Body of pancreas (tissue), 4 donors: ENCODE results near the gene OR1N2. TPM values are rescaled to one million over a fixed set of nuclear protein-coding genes. Genes with fewer than 3 reads are reported as not detected.

Experiments used
- ATAC-seq: fragments of 150-250 bp; one replicate; pipeline ENCODE4 v1.9.1; 2016
- DNase-seq, 4 donors: peaks; one replicate each; pipeline ENCODE4 v3.0.0-alpha.2; 2019
- H3K27ac ChIP-seq, 4 donors: fragments of 200-600 bp; sonication (generic); 1 replicate in 3 of 4; 2 replicates in 1 of 4; pipeline versions ENCODE4 v1.5.1 to v1.6.1; 2016 to 2019; ENCODE audit warnings: mild to moderate bottlenecking in 1 of 4, mixed read lengths in 1 of 4, moderate library complexity in 1 of 4
- H3K27me3 ChIP-seq, 2 donors: fragments of 200-600 bp; sonication (generic); one replicate each; pipeline ENCODE4 v1.6.0; 2016; ENCODE audit warnings: mild to moderate bottlenecking in 1 of 2
- H3K36me3 ChIP-seq, 2 donors: fragments of 200-600 bp; sonication (generic); replicated peaks in 1 of 2; 2 replicates each; pipeline ENCODE4 v1.5.1; 2016; ENCODE audit warnings: low read depth in 2 of 2; ENCODE audit not compliant: insufficient read depth in 1 of 2
- H3K4me1 ChIP-seq: fragments of 200-600 bp; sonication (generic); one replicate; pipeline ENCODE4 v1.6.0; 2016
- H3K4me3 ChIP-seq, 2 donors: fragments of 200-600 bp; sonication (generic); 1 replicate in 1 of 2; 2 replicates in 1 of 2; pipeline ENCODE4 v1.5.1; 2016 to 2019
- H3K9me3 ChIP-seq, 3 donors: fragments of 200-600 bp; sonication (generic); 1 replicate in 2 of 3; 2 replicates in 1 of 3; pipeline ENCODE4 v1.5.1; 2016
- POLR2A ChIP-seq, 3 donors: fragments of 450-650 bp; IDR thresholded peaks; one replicate each; pipeline ENCODE4 v1.6.1; 2016; ENCODE audit warnings: antibody characterized with exemption in 3 of 3, mild to moderate bottlenecking in 2 of 3
- WGBS, 2 donors: methylation state at CpG; one replicate each; pipeline ENCODE4 v1.1.5; 2017; 5-methylcytosine and 5-hydroxymethylcytosine counted together
- intact Hi-C: fragments of 100-400 bp; cut with DNase I; formaldehyde crosslinking; loops from one replicate; pipeline ENCODE4 v1.15.1; 2023
- total RNA-seq, 2 donors: library from RNA; depleted of rRNA; stranded (reverse); fragments of >200 nt; gene quantifications; one replicate each; pipeline ENCODE4 v1.1.0, GENCODE V29; 2016
- TF ChIP-seq, protein P1 (sequence below), 7 experiments: fragments of 450-650 bp in 4 of 7; fragments of 200-600 bp in 3 of 7; sonication (generic) in 3 of 7; IDR thresholded peaks; one replicate each; pipeline ENCODE4 v1.5.1; 2016 to 2019; ENCODE audit warnings: antibody characterized with exemption in 7 of 7

OR1N2 gene
- total RNA-seq, 2 donors from 2014 or later, result not detected

DNA sequence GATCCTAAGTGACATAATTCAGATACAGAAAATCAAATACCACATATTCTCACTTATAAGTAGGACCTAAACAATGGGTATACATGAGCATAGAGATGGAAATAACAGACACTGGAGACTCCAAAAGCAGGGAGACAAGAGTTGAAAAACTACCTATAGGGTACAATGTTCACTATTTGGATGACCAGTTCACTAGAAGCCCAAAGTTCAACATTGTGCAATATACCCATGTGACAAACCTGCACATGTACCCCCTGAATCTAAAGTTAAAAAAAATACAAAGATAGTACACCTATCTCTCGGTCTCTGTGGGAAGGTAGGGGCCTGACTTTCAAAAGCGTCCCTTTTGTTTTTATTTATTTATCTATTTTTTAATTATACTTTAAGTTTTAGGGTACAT lies 14.2 kb upstream of the OR1N2 start:
- intact Hi-C loops, result no loop called here
- DNase-seq, result no peak

DNA sequence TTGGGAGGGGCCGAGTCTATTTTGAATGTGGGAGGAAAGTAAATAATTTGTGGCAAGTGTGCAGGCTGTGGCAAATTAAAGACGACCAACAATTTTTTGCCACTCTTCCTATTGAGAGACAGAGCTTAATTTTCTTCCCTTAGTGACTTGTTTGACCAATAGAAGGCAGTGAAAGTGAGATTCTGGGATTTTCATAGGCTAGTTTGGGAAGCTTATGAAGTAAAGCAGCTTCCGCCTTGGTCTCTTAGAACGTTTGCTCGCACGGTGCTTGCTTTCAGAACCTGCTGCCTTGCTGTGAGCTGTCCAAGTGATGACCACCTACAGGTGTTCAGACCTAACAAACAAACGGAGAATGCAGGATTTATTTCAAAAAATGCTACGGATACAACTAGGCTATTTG lies 6.7 kb upstream of the OR1N2 start:
- no peak for ATAC-seq
- intact Hi-C loops, result no loop called here
- Histone ChIP-seq H3K4me1 (no peaks in the 10 kb centered on the region), H3K4me3 (no peak overlapping the region), H3K9me3 (no peaks in the 10 kb centered on the region), H3K27ac (no peak overlapping the region), H3K27me3 (no peaks in the 10 kb centered on the region), H3K36me3 (no peaks in the 10 kb centered on the region)
- WGBS, 2 donors, result 50 to 51% methylated on average over 8 of the region's 8 CpGs
- TF ChIP-seq, protein P1, sequence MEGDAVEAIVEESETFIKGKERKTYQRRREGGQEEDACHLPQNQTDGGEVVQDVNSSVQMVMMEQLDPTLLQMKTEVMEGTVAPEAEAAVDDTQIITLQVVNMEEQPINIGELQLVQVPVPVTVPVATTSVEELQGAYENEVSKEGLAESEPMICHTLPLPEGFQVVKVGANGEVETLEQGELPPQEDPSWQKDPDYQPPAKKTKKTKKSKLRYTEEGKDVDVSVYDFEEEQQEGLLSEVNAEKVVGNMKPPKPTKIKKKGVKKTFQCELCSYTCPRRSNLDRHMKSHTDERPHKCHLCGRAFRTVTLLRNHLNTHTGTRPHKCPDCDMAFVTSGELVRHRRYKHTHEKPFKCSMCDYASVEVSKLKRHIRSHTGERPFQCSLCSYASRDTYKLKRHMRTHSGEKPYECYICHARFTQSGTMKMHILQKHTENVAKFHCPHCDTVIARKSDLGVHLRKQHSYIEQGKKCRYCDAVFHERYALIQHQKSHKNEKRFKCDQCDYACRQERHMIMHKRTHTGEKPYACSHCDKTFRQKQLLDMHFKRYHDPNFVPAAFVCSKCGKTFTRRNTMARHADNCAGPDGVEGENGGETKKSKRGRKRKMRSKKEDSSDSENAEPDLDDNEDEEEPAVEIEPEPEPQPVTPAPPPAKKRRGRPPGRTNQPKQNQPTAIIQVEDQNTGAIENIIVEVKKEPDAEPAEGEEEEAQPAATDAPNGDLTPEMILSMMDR (IDR thresholded peaks at IDR 0.05), result no peak
- no peak for TF ChIP-seq POLR2A (IDR thresholded peaks at IDR 0.05)
- no peak for DNase-seq

More for the DNA sequence above, 14.2 kb upstream of the OR1N2 start:
- Histone ChIP-seq H3K27me3 (no peaks in the 10 kb centered on the region), H3K4me1 (no peaks in the 10 kb centered on the region), H3K27ac (no peak overlapping the region), H3K36me3 (no peaks in the 10 kb centered on the region), H3K4me3 (no peak overlapping the region), H3K9me3 (no peaks in the 10 kb centered on the region)
- TF ChIP-seq, protein P1 (IDR thresholded peaks at IDR 0.05), result no peak
- WGBS, 2 donors, result 38 to 44% methylated on average over 2 of the region's 2 CpGs
- no peak for ATAC-seq

DNA sequence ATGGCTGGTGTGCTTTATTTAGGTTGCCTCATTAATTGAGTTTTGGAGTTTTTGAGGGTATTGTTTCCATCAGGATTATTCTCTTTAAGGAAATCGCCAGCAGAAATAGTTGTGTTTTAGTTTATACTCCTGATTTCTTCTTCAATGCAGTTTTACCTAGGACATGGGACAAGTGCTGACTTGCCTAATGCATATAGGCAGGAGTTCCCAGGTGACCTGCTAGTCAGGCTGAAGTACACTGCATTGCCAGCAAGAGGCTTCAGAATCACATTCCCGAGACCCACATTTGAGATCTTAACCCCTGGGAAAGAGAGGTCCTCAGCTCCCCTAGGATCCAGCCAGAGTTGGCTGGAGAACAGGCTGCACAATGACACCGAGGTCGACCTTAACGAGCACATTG lies 1.5 kb upstream of the OR1N2 start:
- no peaks in the 10 kb centered on the region for H3K36me3 ChIP-seq
- H3K27me3 ChIP-seq, result no peaks in the 10 kb centered on the region
- intact Hi-C loops, result no loop called here
- no peaks in the 10 kb centered on the region for H3K4me1 ChIP-seq
- no peak for DNase-seq
- no peak for TF ChIP-seq POLR2A (IDR thresholded peaks at IDR 0.05)
- TF ChIP-seq, protein P1 (IDR thresholded peaks at IDR 0.05), result no peak
- no peaks in the 10 kb centered on the region for H3K9me3 ChIP-seq
- H3K27ac ChIP-seq, result no peak overlapping the region
- 48 to 49% methylated on average over 5 of the region's 5 CpGs for WGBS, 2 donors
- ATAC-seq, result no peak
- H3K4me3 ChIP-seq, result no peak overlapping the region

DNA sequence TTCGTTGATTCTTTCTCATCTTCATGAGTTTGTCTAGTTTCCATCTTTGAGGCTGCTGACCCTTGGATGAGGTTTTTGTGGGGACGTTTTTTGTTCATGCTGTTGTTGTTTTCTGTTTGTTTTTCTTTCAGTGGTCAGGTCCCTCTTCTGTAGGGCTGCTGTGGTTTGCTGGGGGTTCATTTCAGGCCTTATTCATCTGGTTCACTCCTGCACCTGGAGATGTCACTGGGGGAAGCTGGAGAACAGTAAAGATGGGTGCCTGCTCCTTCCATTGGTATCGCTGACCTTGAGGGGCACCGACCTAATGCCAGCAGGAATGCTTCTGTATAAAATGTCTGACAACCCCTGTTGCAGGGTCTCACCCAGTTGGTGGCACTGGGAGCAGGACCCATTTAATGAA lies 8.5 kb downstream of the OR1N2 start:
- ATAC-seq, result no peak
- 63 to 68% methylated on average over 4 of the region's 4 CpGs for WGBS, 2 donors

More for the DNA sequence above, 8.5 kb downstream of the OR1N2 start:
- H3K36me3 ChIP-seq, result no peaks in the 10 kb centered on the region
- TF ChIP-seq, protein P1 (IDR thresholded peaks at IDR 0.05), result no peak
- no peak for TF ChIP-seq POLR2A (IDR thresholded peaks at IDR 0.05)
- H3K27me3 ChIP-seq, result no peaks in the 10 kb centered on the region
- no peak for DNase-seq
- intact Hi-C loops, result no loop called here
- H3K4me3 ChIP-seq, result no peak overlapping the region
- no peaks in the 10 kb centered on the region for H3K9me3 ChIP-seq
- no peak overlapping the region for H3K27ac ChIP-seq
- H3K4me1 ChIP-seq, result no peaks in the 10 kb centered on the region
